IMR-90 (cell line): ENCODE measurements around the gene EHF. TPM values are rescaled to one million over a fixed set of nuclear protein-coding genes. Genes with fewer than 3 reads are reported as not detected.

Experiments used
- ATAC-seq: fragments of 200-7000 bp; cut with Tn5 transposase; 2 replicates; pipeline ENCODE4 v1.9.1; 2020; ENCODE audit warnings: low read depth, mild to moderate bottlenecking, moderate library complexity
- BruUV-seq: library from RNA; stranded (reverse); fragments of 400-500 nt; replicated peaks from 2 replicates; lab custom pipeline; 2021; lab: Mats Ljungman, UMichigan
- CTCF ChIA-PET: fragments of 300-600 bp; formaldehyde crosslinking; extraction: SDS; loops from one replicate; lab custom pipeline; 2021; ENCODE audit warnings: antibody characterized with exemption; lab: Yijun Ruan, JAX
- POLR2A ChIA-PET: fragments of 300-600 bp; sonication (Branson Sonifier 250); formaldehyde crosslinking; loops from one replicate; lab custom pipeline; 2022; ENCODE audit warnings: antibody characterized with exemption; ENCODE audit not compliant: unreplicated experiment; lab: Charles Lee
- DNase-seq: peaks from one replicate; pipeline ENCODE4 v3.0.0; 2013
- H2AFZ ChIP-seq: replicated peaks from 2 replicates; pipeline ENCODE3; 2013; ENCODE audit warnings: low read length, mild to moderate bottlenecking; ENCODE audit not compliant: poor library complexity
- H2AK5ac ChIP-seq: 2 replicates; pipeline ENCODE4 v1.6.1; 2013; ENCODE audit warnings: low read depth, low read length, inconsistent platforms
- H2AK9ac ChIP-seq: replicated peaks from 2 replicates; pipeline ENCODE3; 2013; ENCODE audit warnings: mild to moderate bottlenecking, low read depth, low read length, moderate library complexity; ENCODE audit not compliant: poor library complexity
- H2BK120ac ChIP-seq: 2 replicates; pipeline ENCODE4 v1.6.1; 2013; ENCODE audit warnings: low read depth, low read length, inconsistent platforms
- H2BK15ac ChIP-seq: 3 replicates; pipeline ENCODE4 v1.6.1; 2013; ENCODE audit warnings: low read depth, low read length, inconsistent platforms
- H2BK20ac ChIP-seq: 2 replicates; pipeline ENCODE4 v1.6.1; 2013; ENCODE audit warnings: low read depth, mild to moderate bottlenecking, inconsistent platforms, low read length, moderate library complexity
- H2BK5ac ChIP-seq: 2 replicates; pipeline ENCODE4 v1.6.1; 2013; ENCODE audit warnings: mild to moderate bottlenecking, low read depth, low read length, inconsistent platforms; ENCODE audit not compliant: poor library complexity, severe bottlenecking
- H3K14ac ChIP-seq: replicated peaks from 2 replicates; pipeline ENCODE4 v1.6.1; 2013; ENCODE audit warnings: low read depth, low read length, inconsistent platforms
- H3K18ac ChIP-seq: 2 replicates; pipeline ENCODE4 v1.6.1; 2013; ENCODE audit warnings: low read depth, low read length, control low read depth
- H3K23ac ChIP-seq: 2 replicates; pipeline ENCODE4 v1.6.1; 2013; ENCODE audit warnings: low read depth, low read length, inconsistent platforms
- H3K27ac ChIP-seq: 2 replicates; pipeline ENCODE4 v1.5.1; 2013; ENCODE audit warnings: mild to moderate bottlenecking, control low read depth, low read length; ENCODE audit not compliant: insufficient read depth
- H3K27me3 ChIP-seq: 2 replicates; pipeline ENCODE4 v1.6.1; 2013; ENCODE audit warnings: low read length; ENCODE audit not compliant: control insufficient read depth, insufficient read depth
- H3K36me3 ChIP-seq: 2 replicates; pipeline ENCODE4 v1.6.1; 2013; ENCODE audit warnings: low read length, mixed read lengths; ENCODE audit not compliant: control insufficient read depth, insufficient read depth
- H3K4ac ChIP-seq: 2 replicates; pipeline ENCODE4 v1.6.1; 2013; ENCODE audit warnings: low read depth, low read length, inconsistent platforms
- H3K4me1 ChIP-seq: 2 replicates; pipeline ENCODE4 v1.6.1; 2013; ENCODE audit warnings: low read length, mixed read lengths; ENCODE audit not compliant: control insufficient read depth, insufficient read depth
- H3K4me2 ChIP-seq: 2 replicates; pipeline ENCODE4 v1.6.1; 2013; ENCODE audit warnings: low read depth, mild to moderate bottlenecking, control low read depth, low read length, moderate library complexity
- H3K4me3 ChIP-seq: 2 replicates; pipeline ENCODE4 v1.5.1; 2013; ENCODE audit warnings: low read depth, mild to moderate bottlenecking, control low read depth, low read length, moderate library complexity; ENCODE audit not compliant: insufficient read depth
- H3K56ac ChIP-seq: 2 replicates; pipeline ENCODE4 v1.6.1; 2013; ENCODE audit warnings: low read length, inconsistent platforms; ENCODE audit not compliant: insufficient read depth; ENCODE audit errors: extremely low read depth
- H3K79me1 ChIP-seq, 2 experiments: 2 replicates each; pipeline ENCODE4 v1.6.1; 2013; ENCODE audit warnings: low read length in 2 of 2, inconsistent platforms in 1 of 2, low read depth in 1 of 2
- H3K9ac ChIP-seq: 2 replicates; pipeline ENCODE4 v1.6.1; 2013; ENCODE audit warnings: low read depth, low read length, control low read depth
- H3K9me1 ChIP-seq: 2 replicates; pipeline ENCODE4 v1.6.1; 2013; ENCODE audit warnings: low read length, inconsistent platforms; ENCODE audit not compliant: insufficient read depth
- H3K9me3 ChIP-seq: 2 replicates; pipeline ENCODE4 v1.6.1; 2013; ENCODE audit warnings: low read length; ENCODE audit not compliant: control insufficient read depth, insufficient read depth
- H4K20me1 ChIP-seq: 2 replicates; pipeline ENCODE4 v1.6.1; 2013; ENCODE audit warnings: low read length, inconsistent platforms; ENCODE audit not compliant: insufficient read depth
- H4K5ac ChIP-seq: 2 replicates; pipeline ENCODE4 v1.6.1; 2013; ENCODE audit warnings: mild to moderate bottlenecking, low read depth, low read length, control low read depth
- H4K8ac ChIP-seq, 2 experiments: 2 replicates each; pipeline ENCODE4 v1.6.1; 2013; ENCODE audit warnings: low read depth in 2 of 2, low read length in 2 of 2, control low read depth in 1 of 2, inconsistent platforms in 1 of 2
- H4K91ac ChIP-seq: 2 replicates; pipeline ENCODE4 v1.6.1; 2013; ENCODE audit warnings: low read depth, low read length, inconsistent platforms; ENCODE audit not compliant: insufficient read depth
- BHLHE40 ChIP-seq: fragments of 150-350 bp; IDR thresholded peaks from 2 replicates; pipeline ENCODE4 v1.6.1; 2016; ENCODE audit warnings: mild to moderate bottlenecking, low read depth, low read length
- CHD1 ChIP-seq: IDR thresholded peaks from 2 replicates; pipeline ENCODE4 v1.6.1; 2012; ENCODE audit warnings: low read depth, low read length, improper control_type of control experiment
- FOS ChIP-seq: fragments of 150-350 bp; IDR thresholded peaks from 2 replicates; pipeline ENCODE4 v1.6.1; 2016; ENCODE audit warnings: low read depth, low read length
- MAFK ChIP-seq: IDR thresholded peaks from 2 replicates; pipeline ENCODE4 v1.6.1; 2012; ENCODE audit warnings: low read depth, low read length, improper control_type of control experiment
- MAZ ChIP-seq: IDR thresholded peaks from 2 replicates; pipeline ENCODE4 v1.6.1; 2012; ENCODE audit warnings: low read depth, mild to moderate bottlenecking, low read length, improper control_type of control experiment, moderate library complexity, borderline replicate concordance
- RCOR1 ChIP-seq: IDR thresholded peaks from 2 replicates; pipeline ENCODE4 v1.6.1; 2012; ENCODE audit warnings: mild to moderate bottlenecking, low read length, improper control_type of control experiment; ENCODE audit not compliant: insufficient replicate concordance
- RFX5 ChIP-seq: IDR thresholded peaks from 2 replicates; pipeline ENCODE4 v1.8.0; 2012; ENCODE audit warnings: low read depth, mild to moderate bottlenecking, low read length, moderate library complexity
- WGBS, 2 experiments: methylation state at CpG; one replicate each; pipeline versions ENCODE4 v1.1.5 to v1.1.7; 2013; ENCODE audit warnings: missing lambda C conversion rate in 2 of 2; ENCODE audit not compliant: insufficient read length in 1 of 2; ENCODE audit errors: extremely low coverage in 2 of 2; 5-methylcytosine and 5-hydroxymethylcytosine counted together
- dilution Hi-C: fragments of 300-500 bp; cut with HindIII; formaldehyde crosslinking; loops from one replicate; pipeline ENCODE4 v1.14.3; 2018; ENCODE audit warnings: low sequenced_read_pairs; ENCODE audit not compliant: unreplicated experiment
- in situ Hi-C: fragments of 300-500 bp; cut with MboI; formaldehyde crosslinking; loops from 3 replicates; pipeline ENCODE4 v1.14.3; 2019; ENCODE audit warnings: low sequenced_read_pairs, inconsistent platforms, mixed read lengths
- intact Hi-C: fragments of 100-400 bp; cut with micrococcal nuclease; formaldehyde crosslinking; loops from 2 replicates; pipeline ENCODE4 v1.10.0; 2022
- polyA plus RNA-seq, 3 experiments: library from polyadenylated mRNA; depleted of rRNA; stranded (reverse); fragments of >200 nt; gene quantifications; 2 replicates each; pipeline ENCODE4 v1.2.3, GENCODE V29; 2012; ENCODE audit warnings: low replicate concordance in 1 of 3
- total RNA-seq: library from RNA; depleted of rRNA; stranded (reverse); fragments of >200 nt; gene quantifications from 2 replicates; pipeline ENCODE4 v1.2.3, GENCODE V29; 2012

The EHF gene
- total and polyA plus RNA-seq, 2 of the 4 experiments (the other 2 are of a cell fraction): under 0.01 TPM; not detected in 1

- peak overlapping the region; percentile 74; the same call in 1 of the 2 replicates for H3K18ac ChIP-seq
- H4K8ac ChIP-seq: peak overlapping the region in 1 of 2 experiments; percentile 26; a peak in 1 of 4 replicates
- H3K9me3 ChIP-seq: no peaks in the 10 kb centered on the region
- H2BK20ac ChIP-seq: peak overlapping the region; percentile 68; the same call in 1 of the 2 replicates
- peak overlapping the region; percentile 69 for H3K4ac ChIP-seq
- no peak overlapping the region for H3K9ac ChIP-seq
- H3K56ac ChIP-seq: no peak overlapping the region
- H2AK9ac ChIP-seq: no peak overlapping the region
- no peak overlapping the region for H3K27ac ChIP-seq
- dilution Hi-C loops (no loop called here), in situ Hi-C loops (no loop called here), intact Hi-C loops (no loop called here)
- CTCF ChIA-PET: no interaction called here
- WGBS, 2 experiments: no CpG with 5 or more reads among the region's 1 CpG
- no TSS peak for BruUV-seq
- peak overlapping the region; percentile 38 for H2BK120ac ChIP-seq
- H4K20me1 ChIP-seq: no peaks in the 10 kb centered on the region
- no peak overlapping the region for H2AFZ ChIP-seq
- no peak overlapping the region for H3K4me2 ChIP-seq
- no peak for TF ChIP-seq RCOR1
- no peak for TF ChIP-seq RFX5
- no peak for TF ChIP-seq MAZ
- TF ChIP-seq BHLHE40: no peak
- no peak for TF ChIP-seq CHD1
- TF ChIP-seq MAFK: no peak
- no peak for TF ChIP-seq FOS
- DNase-seq (peak; percentile 67), ATAC-seq (no peak)
- H4K91ac ChIP-seq: peak overlapping the region; percentile 59
- peak overlapping the region; percentile 13; the same call in 1 of the 2 replicates for H3K23ac ChIP-seq
- H3K27me3 ChIP-seq: no peaks in the 10 kb centered on the region
- no peaks in the 10 kb centered on the region for H3K36me3 ChIP-seq
- POLR2A ChIA-PET: no interaction called here
- H4K5ac ChIP-seq: no peak overlapping the region; the same call in 1 of the 2 replicates
- H3K14ac ChIP-seq: peak overlapping the region; percentile 63; the same call in 1 of the 2 replicates
- H3K4me3 ChIP-seq: no peak overlapping the region
- H2BK5ac ChIP-seq: peak overlapping the region; percentile 34
- peaks cover 4% of the 10 kb centered on the region for H3K9me1 ChIP-seq
- H2AK5ac ChIP-seq: peak overlapping the region; percentile 79; the same call in 1 of the 2 replicates
- H2BK15ac ChIP-seq: peak overlapping the region; percentile 23; the same call in 1 of the 3 replicates
- peaks cover 6% of the 10 kb centered on the region; the same call in 1 of the 2 replicates for H3K4me1 ChIP-seq
- no peaks in the 10 kb centered on the region for H3K79me1 ChIP-seq
These were observed 59.3 kb downstream of the EHF start for GRCh38 chr11:34680206-34680605.
